Effector CD8-positive, alpha-beta T cell (primary cell): ENCODE data around the gene KRT40.

Experiments used
- DNase-seq: peaks from one replicate; lab custom pipeline; 2025; lab: John Stamatoyannopoulos, UW

Gene KRT40

GRCh38 chr17:40952154-40952553 lies 32.0 kb downstream of the KRT40 start:
- no peak for DNase-seq

- DNase-seq: no peak
These were observed 33.0 kb downstream of the KRT40 start for GRCh38 chr17:40951011-40951622.

DNA sequence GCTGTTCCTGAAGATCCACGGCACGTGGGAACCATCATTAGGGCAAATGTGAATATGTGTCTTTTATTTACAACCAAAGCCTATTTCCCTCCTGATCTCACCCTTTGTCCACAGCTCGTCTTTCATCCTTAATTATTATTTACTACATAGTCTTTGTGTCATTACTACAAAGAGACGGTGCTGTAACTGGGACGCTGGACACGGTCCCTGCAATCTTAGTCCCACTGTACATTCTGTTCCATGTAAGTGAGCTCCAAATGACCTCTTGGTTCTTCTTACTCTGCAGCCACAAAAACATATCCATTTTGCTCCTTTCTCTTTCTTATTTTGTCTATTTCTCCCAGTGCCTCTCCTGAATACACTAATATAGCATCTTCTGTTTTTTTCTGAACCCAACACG lies 34.0 kb downstream of the KRT40 start:
- no peak for DNase-seq

- no peak for DNase-seq
These were observed 34.7 kb downstream of the KRT40 start for GRCh38 chr17:40949418-40949817.

GRCh38 chr17:40947929-40948328 lies 36.2 kb downstream of the KRT40 start:
- DNase-seq: no peak

DNA sequence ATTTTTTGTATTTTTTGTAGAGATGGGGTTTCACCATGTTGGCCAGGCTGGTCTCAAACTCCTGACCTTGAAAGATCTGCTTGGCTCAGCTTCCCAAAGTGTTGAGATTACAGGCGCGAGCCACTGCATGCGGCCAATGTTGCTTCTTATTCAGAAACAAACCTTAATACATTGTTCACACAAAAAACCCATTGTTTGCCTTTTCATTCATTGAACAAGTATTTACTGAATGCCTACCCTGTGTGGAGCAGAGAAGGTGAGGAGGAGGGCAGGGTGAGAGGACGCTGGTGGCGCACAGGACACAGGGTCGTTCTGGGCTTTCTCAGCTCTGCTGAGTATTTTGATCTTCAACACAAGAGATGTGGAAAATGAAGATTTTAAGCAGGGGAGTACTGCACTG lies 38.7 kb downstream of the KRT40 start:
- DNase-seq: no peak

GRCh38 chr17:40944531-40944930 lies 39.6 kb downstream of the KRT40 start:
- no peak for DNase-seq

- DNase-seq: no peak
These were observed 41.6 kb downstream of the KRT40 start for GRCh38 chr17:40942553-40942952.

DNA sequence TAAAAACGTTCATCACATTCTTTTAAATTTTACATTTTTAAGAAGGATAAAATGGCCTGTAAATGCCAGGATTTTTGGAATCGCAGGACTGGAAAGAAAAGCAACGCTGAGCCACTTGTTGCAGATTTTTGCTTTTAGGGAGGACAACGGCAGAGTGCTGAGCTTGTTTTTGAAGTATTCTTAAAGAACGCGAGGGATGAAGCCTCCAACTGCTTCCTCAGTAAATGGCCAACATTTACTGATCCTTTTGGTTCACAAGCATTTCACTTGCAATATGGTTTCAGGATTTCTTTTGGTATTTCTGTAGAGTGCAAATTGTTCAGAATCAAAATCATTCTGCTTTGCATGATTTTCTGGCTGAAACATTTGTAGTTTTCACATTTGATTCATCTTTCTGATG lies 43.9 kb downstream of the KRT40 start:
- DNase-seq: no peak

DNA sequence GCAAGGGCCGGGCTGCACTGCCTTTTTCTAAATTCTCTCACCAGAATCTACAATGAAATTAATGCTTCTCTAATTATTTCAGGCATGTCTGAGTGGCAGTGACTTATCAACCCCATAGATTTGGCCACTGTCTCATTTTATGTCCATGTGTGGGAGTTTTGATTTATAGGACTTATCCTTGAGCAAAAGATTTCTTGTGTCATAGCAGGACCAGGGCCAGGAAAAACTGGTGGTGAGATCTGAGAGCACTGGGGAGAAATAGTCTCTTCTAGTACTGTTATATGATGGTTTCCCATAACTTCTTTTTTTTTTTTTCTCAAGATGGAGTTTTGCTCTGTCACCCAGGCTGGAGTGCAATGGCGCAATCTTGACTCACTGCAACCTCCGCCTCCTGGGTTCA lies 45.1 kb downstream of the KRT40 start:
- no peak for DNase-seq

GRCh38 chr17:40937384-40937819 lies 46.7 kb downstream of the KRT40 start, which contains the start of gene KRT23:
Gene KRT23 (minus strand): TSS chr17:40937646. CDS start chr17:40936603, 1,043 bp downstream.
- no peak for DNase-seq

DNA sequence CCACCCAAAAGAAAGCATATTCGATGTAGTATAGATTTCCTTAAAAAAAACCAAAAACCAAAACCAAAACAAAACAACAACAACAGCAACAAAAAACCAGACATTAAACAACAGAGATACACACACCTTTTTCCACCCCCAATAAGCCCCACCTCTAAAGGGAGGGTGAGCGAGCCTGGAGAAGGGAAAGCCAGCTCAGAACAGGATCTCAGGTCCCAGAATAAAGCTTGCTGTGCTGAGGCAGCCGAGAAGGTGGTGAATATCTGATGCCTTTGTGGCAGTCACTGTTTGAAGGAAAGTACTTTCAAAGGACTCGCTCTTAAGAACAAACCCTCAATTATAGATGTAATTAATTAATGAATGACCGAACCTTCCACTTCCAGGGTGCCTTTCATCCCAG lies 47.1 kb downstream of the KRT40 start:
- DNase-seq: no peak

GRCh38 chr17:40936437-40936971 lies 47.6 kb downstream of the KRT40 start:
- no peak for DNase-seq

DNA sequence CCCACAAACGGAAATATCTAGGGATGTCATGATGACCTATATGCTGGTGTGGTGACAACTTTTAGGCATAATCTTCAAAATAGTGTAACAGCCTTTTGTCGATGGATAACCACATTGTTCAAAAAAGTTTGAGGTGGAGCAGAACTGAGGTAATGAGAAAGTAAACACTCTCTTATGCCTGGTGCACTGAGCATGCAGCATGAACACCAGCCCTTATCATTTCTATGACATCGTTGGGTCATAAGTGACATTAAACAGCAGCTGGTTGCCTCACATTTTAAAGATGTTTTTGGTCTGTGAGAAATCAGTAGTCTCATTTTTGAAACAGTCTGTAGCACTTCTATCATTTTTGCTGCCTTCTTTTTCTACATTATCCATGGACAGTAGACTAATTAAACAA lies 48.5 kb downstream of the KRT40 start:
- DNase-seq: no peak

DNA sequence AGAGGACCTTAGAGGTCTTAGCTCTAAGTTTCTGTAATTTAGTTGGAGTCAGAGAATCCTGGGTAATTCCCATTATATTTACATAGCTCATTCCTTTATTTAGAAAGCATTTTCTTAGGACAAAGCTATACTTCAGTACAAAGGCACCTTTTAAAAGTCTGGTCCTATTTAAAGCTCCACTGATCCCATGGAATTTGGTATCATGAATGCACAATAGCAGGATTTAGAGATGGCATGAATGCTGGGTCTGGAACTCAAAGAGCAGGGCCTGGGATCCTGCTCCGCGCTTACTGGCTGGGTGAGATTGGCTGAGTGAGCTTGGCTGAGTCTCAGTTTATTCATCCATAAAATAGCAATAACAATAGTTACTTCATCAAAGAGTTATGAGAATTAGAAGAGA lies 51.5 kb downstream of the KRT40 start:
- no peak for DNase-seq

GRCh38 chr17:40931311-40931710 lies 52.8 kb downstream of the KRT40 start:
- DNase-seq: no peak
